Limb (tissue), 2 donors: Measurements from ENCODE around the gene TLCD4.
A peak's percentile ranks its signal among the peaks of the same experiment; 100 is the strongest.
"Not testable (repeated sequence)": the region's sequence is repeated elsewhere in the genome, so short reads cannot be mapped to it uniquely, and the experiment has no call there.

ENCODE experiments used
- DNase-seq, 2 donors: peaks; one replicate each; pipeline ENCODE4 v3.0.0-alpha.2; 2016; ENCODE audit errors: extremely low spot score in 2 of 2

Gene TLCD4, protein sequence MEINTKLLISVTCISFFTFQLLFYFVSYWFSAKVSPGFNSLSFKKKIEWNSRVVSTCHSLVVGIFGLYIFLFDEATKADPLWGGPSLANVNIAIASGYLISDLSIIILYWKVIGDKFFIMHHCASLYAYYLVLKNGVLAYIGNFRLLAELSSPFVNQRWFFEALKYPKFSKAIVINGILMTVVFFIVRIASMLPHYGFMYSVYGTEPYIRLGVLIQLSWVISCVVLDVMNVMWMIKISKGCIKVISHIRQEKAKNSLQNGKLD

DNA sequence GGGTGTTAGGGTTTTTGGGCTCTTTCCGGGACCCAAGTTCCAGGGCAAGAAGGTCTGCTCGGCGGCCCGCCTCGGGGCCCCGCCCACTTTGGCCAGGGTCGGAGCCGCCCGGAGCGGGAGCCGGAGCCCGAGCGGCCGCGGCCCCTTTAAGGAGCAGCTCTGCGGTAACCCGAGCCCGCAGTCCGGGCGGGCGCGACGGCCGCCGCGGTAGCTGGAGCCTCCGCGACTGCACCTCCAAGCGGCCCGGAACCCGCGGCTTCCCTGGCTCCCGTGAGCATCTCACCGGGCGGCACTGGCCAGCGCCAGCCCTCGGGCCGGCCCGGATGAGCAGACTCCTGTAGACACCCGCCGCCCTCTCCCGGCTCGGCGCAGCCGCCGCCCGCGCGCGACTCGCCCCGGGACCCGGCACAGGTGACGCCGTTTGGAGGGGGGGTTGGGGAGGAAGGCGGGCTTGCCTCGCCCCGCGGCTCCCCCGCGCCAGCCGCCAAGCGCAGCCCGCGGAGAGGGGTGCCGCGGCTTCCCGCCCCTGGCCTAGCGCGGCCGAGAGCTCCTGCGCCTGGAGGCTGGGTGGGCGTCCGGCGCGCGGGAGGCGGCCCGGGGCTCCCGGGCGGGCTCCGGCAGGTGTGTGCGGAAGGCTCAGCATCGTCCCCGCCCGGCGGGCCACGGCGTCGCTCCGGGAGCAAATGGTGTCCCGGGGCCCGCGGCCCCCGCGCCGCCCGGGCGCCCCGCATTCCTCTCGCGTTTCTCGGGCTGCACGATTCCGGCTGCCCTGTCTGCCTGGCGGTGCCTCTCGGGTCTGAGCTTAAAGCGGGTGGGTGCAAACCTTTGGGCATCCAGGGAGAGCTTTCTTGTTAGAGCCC, at the start of gene TLCD4:
TLCD4 (plus strand) TSS at position 149 of the 860 bp plus-strand sequence. CDS start 26,547 bp downstream, outside the sequence.
- peak; percentile 29 to 79 for DNase-seq

DNA sequence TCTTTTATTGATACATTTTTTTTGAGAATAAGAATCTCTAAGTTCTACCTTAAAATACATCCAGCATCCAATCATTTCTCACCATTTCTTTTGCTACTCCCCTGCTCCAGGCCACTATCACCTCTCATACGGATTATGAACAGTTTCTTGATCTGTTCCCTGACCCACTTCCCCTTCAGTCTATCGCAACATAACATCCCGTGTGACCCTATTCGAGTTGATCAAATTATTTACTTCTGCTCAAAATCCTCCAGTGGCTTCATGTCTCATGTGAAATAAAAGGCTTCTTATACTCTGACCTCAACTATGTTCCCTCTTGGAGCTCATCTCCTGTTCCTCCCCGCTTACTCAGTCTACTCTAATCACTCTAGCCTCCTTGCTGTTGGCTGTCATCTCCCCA, 49.6 kb upstream of the TLCD4 start:
- no peak for DNase-seq

DNA sequence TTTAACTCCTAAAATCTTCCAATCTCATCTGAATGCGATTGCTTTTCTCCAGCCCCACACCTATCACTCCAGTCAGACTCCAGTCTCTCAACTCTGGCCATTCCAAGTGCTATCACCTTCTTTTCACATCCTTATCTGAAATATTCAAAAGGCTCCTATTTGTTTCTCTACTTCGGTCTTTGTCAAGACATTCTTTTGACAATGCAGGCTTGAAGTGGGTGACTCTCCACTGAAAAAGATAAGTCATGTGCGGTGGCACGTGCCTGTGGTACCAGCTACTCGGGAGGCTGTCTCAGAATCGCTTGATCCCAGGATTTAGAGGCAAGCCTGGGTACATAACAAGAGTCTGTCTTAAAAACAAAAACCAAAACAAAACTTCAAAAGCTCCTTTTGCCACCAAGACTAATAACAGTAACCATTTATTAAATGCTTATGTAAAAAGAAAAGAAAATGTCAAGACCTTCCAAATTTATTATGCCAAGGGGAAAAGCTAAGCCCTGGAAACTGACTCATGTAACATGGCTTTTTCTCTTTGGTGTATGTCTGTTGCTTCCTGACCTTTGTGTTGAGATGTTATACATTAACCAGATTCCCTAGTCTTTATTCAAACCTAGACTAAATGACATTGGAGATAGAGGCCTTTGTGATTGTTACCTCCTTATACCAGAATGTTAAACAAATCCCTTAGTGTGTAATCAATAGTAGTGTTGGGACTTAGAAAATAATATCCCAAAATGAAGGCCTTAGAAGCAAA, 48.0 kb upstream of the TLCD4 start:
- no peak for DNase-seq

DNA sequence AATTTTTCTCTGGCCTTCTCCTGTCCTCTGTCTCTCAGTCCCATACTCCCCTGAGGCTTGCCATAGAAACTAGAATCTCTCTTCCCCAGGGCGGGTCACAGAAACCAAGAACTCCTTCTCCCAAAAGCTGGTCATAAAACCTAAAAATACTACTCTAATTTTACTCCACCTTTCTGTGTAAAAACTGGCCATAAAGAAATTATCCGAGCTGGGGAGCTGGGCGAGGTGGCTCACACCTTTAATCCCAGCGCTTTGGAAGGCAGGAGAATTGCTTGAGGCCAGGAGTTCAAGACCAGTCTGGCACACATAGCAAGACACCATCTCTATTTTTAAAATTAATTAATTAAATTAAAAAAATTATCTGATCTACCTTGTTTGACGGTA, 47.5 kb upstream of the TLCD4 start:
- no peak for DNase-seq

DNA sequence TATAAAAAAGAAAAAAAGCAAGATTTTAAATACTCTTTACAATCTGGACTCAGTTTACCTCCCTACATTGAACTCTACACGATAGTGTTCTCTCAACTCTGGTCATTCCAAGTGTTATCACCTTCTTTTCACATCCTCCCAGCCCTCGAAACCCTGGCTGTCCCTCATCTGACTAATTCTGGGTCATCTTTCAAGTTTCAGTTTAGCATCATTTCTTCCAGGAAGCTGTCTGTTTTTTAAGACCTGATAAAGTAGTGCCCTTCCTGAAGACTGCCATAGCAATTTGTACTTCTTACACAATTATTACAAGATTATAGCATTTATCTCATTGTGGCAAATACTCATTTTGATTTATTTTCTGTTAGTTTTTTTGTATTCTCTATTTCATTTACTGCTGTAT, 45.6 kb upstream of the TLCD4 start:
- no peak for DNase-seq

DNA sequence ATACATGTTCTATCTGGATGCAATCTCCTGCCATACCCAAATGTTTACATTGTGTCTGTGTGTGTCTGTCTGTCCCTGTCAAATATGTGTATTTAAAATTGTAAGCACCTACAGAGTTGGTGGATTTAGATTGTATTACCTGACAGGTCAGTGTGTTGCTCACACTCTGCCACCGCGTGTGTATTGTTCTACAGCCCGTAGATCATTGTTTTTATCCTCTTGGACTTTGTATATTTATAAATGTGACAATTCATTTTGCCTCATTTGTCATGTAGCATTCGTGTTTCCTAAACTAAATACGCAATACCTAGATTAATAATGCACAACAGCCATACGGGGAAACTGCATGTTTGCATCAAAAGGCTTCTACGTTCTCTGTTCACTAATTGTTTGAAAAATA, 45.0 kb upstream of the TLCD4 start:
- DNase-seq = no peak

DNA sequence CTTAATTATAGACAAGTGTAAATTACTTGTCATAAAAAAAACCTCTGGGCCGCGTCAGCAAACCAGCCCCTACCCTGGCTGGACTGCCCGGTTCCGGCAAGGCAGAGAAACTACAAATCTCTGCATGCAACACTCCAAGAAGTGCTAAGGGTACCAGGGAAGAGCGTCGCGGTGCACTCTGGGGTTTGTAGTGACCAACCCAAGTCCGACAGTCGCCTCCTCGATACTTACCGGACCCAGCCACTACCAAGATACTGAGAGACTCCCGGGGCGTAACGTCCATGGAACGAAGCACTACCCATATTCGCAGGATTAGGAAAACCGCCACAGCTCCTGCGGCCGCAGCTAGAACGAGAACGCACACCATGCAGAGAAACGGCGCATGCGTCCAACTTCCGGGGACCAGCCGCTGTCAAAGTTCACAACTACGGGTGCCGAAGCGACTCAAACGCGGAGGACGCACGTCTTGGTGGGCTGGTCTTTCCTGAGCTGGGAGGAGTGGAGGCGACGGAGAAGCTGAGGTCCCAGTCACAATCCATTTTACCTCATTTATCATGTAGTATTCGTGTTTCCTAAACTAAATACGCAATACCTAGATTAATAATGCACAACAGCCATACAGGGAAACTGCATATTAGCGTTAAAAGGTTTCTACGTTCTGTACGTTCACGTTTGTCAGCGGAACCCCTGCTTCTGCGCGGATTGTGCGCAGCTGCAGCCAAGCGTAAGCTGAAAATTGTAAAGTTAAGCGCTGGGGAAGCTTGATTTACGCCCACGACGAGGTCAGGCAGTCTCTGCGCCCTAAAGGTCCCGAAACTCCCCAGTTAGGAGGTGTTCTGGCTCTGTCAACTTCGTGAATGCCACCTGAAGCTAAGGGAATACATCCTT, 44.4 kb upstream of the TLCD4 start, which contains the start of gene ALG14:
ALG14 (minus strand) TSS at position 420 of the 888 bp plus-strand sequence; CDS start at position 367, 53 bp downstream.
- peak; percentile 96 to 97 for DNase-seq

DNA sequence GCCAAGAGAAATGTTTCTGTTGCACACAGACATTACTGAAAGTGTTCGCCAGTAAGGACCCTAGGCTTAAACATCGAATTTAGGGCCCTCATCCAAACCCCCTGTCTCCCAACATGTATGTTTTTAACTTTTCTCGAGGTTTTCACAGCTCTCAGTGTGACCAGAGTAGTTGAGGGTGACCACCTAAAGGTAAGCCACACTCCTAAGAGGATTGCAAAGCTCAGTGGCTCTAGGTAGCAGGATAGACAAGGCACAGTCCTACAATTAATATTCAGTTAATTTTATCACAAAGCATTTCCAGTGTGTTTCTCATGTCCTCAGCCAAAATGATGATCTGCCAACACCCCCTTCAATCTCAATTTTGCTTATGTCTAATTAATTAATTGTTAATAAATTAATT, 43.7 kb upstream of the TLCD4 start:
- DNase-seq = no peak

DNA sequence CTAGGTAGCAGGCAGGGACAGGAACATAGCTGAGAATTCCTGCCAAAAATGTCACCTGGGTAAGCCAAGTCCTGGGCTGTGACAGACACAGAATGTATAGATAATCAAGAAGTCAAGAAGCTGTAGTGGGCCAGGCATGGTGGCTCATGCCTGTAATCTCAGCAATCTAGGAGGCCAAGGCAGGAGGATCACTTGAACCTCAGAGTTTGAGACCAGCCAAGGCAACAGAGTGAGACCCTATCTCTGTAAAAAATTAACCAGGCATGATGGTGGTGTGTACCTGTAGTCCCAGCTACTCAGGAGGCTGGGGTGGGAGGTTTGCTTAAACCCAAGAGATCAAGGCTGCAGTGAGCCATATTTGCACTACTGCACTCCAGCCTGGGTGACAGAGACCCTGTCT, 41.1 kb upstream of the TLCD4 start:
- DNase-seq = no peak

DNA sequence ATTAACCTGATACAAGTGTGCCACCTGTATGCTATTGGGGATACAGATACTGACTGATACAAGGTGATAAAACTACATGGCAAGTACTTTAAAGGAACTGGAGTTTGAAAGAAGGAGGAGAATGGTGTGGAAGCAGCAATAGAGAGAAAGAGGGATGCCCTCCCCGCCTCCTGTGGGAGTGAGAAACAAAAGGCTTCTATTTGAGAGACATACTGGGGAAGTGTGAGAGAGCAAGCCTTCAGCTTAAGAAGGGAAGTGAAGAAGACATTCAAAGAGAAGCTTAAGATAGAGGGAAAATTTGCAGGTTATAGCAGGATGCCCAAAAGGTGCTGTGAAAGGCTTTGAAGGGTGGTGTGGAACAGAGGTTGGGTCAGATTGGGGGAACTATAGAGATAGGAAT, 36.7 kb upstream of the TLCD4 start:
- no peak for DNase-seq

DNA sequence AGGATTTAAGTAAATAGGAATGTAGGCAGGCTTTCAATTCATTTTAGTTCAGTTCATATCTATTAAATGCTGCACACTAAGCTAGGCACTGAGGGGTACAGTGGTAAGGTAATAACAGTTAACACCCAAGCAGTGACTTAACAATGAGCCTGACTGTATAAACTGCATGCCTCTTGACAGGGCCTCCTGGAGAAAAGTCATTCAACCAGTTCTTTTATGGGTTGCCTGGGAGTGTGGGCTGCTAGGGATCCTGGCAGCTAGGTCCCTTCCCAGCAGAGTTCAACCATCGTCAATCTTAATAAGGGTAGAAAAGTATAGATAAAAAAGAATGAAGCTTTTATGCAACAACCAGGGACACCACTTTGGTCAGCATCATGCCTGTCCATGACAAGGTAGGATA, 36.3 kb upstream of the TLCD4 start:
- no peak for DNase-seq

DNA sequence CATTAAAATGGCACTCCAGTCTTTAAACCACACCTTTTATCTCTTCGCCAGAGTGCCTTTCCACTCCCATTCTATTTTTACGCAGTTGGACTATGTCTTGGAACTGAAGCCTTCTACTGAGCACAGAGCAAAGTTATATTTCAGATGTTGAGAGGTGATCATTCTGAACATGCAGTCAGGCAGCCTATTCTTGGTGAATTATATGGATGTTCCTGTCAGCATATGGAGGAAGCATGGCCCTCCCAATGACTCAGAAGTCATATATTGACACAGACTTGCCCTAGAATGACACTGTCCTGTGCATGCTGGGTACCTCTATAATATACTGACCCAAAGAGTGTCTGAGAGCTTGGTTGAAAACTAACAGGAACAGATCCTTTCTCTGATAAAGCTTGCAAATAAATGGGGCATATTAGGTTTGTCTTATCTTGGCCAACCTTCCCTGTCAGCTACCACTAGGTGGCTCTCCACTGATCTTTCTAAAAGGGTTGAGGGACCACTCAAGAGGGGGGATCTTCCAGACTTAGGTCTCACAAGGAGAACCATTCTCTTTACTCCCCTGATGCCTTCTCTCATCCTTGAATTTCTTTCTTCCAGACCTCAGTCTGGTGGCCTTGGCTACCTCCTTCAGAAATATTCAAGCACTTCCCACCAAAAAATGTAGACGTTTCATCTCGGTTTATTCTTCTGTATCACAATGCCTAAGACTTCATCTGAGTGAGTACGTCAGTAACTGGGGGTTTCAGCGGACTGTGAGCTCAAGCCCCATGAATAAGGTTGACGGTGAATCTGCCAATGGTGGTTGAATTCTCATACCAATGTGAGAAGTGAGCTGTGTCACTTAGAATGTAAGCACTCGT, 32.6 kb upstream of the TLCD4 start:
- DNase-seq = no peak

DNA sequence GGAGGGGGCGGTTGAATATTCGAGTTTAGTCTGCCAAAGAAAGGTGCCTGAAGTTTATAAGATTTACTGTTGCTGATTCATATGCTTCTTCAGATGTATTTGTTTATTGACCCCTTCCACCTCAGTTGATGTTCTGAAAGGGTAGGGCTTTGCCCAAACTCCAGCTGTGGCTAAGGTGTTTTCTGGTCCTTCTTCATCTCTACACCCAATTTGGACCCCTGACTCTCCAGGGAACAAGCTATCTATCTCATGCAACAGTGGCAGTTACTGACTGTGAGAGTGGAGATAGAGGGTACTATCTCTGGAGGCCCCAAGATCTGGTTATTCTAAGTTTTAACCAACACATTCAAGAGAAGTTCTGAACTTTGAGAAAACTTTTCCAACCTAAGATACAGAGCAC, 31.8 kb upstream of the TLCD4 start:
- no peak for DNase-seq

DNA sequence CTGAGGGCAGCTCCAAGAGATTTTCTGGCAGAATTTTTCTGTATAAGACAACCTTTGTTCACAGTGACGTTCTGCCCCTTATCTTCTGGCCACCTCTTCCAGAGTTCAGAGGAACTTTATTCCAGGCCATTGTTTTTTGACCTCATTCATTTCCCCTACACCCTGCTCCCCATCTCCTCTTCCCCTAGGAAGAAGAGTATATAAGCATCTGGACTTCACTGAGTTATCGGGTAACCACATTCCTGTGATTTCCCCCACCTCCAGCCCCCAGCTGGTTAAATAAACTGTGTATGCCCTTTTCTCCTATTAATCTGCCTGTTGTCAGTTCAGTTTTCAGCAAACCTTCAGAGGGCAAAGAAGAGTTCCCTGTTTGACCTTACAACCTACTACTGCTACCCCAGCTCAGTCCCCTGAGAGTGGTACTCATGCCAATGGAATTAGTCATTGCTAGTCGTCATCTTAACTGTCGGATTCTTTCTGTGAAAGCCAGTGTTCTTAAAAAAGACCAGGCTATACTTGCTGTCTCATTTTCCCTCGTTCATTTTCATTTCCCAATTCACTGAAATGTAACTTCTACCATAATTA, 30.1 kb upstream of the TLCD4 start:
- peak; percentile 13 to 34 for DNase-seq

DNA sequence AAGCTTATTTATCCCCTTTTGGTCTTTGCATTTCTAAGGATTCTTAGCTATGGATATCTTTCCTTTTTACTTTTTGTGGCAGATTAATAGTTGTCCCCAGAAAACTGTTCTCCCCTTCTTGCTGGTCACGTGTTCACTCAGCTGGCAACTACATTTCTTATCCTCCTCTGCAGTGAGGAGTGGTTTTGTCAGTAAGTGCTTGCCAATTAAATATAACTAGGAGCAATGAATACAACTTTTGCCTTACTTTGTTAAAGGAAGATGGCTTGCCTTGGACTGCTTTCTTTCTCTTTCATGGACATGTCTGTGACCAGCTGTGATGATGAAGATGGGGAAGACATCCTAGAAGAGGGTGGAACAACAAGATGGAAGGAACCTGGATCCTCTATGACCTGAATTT, 28.9 kb upstream of the TLCD4 start:
- no peak for DNase-seq

DNA sequence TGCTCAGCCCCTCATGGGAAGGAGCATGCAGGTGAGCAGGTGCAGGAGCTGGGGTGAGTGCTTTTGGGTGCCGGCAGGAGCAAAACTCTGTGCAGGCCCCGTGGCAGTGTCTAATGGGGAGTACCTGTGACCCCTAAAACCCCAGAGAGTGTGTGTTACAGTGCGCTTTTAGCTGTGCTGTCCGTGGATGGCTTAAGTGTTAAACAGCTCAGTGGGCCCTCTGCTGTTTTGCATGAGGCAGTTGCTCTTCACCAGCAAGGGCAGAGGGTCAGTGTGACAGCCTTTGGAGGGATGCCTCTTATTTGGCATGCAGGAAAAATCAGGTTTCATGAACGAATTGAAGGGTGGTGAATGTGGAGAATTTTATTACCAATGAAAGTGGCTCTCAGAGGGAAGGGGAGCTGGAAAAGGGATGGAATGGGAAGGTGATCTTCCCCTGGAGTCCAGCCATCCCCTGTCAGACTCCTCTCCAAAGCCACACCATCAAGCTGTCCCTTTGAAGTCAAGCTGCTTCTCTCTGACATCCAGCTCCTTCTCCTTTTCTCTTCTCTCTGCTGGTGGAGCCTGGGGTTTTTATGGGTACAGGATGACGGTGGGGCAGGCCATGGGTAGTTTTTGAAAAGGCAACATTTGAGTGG, 27.4 kb upstream of the TLCD4 start:
- no peak for DNase-seq

DNA sequence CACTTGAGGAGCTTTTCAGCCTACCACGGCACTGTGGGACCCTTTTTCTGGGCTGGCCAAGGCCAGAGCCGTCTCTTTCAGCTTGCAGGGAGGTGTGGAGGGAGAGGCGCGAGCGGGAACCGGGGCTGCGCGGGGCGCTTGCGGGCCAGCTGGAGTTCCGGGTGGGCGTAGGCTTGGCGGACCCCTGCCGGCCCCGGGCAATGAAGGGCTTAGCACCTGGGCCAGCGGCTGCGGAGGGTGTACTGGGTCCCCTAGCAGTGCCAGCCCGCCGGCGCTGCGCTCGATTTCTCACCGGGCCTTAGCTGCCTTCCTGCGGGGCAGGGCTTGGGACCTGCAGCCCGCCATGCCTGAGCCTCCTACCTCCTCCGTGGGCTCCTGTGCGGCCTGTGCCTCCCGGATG, 25.9 kb upstream of the TLCD4 start:
- not testable (repeated sequence) for DNase-seq

DNA sequence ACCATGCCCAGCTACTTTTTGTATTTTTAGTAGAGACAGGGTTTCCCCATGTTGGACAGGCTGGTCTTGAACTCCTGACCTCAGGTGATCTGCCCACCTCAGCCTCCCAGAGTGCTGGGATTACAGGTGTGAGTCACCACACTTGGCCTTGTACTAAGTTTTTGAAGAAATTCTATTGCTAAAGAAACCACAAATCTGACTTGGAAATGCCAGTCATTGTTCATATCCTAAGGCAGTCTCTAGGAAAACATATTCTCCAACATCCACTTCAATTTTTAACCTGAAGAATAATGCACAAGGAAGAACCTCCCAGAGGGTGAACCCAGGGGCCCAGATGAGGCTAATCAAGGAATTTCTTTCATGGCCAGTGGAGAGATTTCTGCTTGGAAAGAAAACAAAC, 24.3 kb upstream of the TLCD4 start:
- DNase-seq = not testable (repeated sequence)

DNA sequence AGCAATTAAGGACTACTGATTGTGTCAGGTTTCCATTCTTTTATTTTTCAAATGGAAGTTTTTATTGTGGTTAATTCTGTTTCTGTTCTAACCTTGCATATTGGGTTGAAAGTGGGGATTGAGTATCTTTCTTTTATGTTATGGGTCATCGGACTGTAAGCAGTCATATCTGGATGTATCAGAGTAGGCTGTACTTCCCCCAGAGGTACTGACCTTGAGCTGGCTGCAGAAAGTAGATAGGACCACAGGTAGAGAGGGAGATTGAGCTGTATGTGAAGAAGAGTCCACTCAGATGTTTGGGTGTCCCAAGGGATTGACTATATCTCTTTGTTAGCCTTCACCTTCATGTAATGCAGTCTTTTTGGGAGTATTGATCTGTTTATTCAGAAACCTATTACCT, 23.9 kb upstream of the TLCD4 start:
- no peak for DNase-seq
